DMS 273 (cell line): ENCODE results near the gene PCDHGA8.
"Not testable (repeated sequence)": the region's sequence is repeated elsewhere in the genome, so short reads cannot be mapped to it uniquely, and the experiment has no call there.

Experiments
- DNase-seq: peaks from one replicate; lab custom pipeline; 2025; ENCODE audit not compliant: unreplicated experiment; lab: John Stamatoyannopoulos, UW

Gene PCDHGA8

DNA sequence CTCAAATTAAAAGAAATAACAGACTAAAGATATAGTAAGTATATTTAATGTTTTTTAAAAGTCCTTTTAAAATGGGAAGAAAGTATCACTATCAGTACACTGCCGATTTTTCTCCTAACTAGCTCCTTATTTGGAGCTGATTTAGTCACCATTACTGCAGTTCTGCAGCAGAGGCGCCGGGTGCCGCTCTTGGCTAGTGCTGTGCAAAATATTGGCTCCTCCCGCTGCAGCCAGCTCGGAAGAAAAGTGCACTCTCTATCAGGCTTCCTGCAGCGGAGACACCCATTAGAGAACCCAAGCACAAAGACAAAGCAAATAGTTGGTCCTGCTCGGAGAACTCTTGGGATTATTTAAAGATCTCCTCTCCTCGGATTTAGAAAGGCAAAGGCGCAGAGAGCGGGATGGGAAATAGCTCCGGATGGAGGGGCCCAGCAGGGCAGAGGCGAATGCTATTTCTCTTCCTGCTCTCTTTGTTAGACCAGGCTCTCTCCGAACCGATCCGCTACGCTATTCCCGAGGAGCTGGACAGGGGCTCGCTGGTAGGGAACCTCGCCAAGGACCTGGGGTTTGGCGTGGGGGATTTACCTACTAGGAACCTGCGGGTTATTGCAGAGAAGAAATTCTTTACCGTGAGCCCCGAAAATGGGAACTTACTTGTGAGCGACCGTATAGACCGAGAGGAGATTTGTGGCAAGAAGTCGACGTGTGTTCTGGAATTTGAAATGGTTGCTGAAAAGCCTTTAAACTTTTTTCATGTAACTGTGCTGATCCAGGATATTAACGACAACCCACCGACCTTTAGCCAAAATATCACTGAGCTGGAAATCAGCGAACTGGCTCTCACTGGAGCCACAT is 22.2 kb upstream of the PCDHGA8 start, which contains the start of gene PCDHGB3:
PCDHGB3 (plus strand) TSS at position 249 of the 855 bp plus-strand sequence; CDS start at position 402, 153 bp downstream.
- no peak for DNase-seq

GRCh38 chr5:141371572-141372475 is 20.6 kb upstream of the PCDHGA8 start:
- DNase-seq, result no peak

DNA sequence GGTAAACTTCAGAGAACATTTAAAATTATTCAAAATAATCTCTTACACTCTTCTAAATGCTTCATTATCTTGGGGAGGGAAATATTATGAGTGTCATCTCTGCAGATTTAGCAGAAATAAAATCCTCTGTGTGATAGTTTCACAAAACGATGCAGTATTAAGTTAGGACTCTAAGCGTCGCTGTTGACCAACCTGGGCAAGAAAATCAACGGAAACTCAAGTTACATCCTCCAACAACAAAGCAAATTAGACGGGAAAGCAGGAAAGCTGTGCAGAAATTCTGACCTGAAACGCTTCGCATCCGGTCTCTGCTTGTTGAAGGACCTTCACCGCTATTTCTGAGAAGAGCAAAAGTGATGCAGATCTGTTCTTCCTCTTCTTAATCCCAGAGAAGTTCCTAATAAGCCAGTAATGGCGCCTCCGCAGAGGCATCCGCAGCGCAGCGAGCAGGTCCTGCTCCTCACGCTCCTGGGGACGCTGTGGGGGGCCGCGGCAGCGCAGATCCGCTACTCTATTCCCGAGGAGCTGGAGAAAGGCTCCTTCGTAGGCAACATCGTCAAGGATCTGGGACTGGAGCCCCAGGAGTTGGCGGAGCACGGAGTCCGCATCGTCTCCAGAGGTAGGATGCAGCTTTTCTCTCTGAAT is 18.6 kb upstream of the PCDHGA8 start, which contains the start of gene PCDHGA6:
PCDHGA6 (plus strand) TSS at position 219 of the 645 bp plus-strand sequence; CDS start at position 412, 193 bp downstream.
- DNase-seq, result no peak

DNA sequence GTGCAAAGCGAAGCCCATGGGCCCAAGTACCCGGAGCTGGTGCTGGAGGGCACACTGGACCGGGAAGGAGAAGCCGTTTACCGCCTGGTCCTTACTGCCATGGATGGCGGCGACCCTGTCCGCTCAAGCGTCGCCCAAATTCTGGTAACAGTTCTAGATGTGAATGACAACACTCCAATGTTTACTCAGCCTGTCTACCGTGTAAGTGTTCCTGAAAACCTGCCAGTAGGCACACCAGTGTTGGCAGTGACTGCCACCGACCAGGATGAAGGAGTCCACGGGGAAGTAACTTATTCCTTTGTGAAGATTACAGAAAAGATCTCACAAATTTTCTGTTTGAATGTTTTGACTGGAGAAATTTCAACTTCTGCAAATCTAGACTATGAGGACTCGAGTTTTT is 17.8 kb upstream of the PCDHGA8 start:
- no peak for DNase-seq

- not testable (repeated sequence) for DNase-seq
Measured at GRCh38 chr5:141375444-141376155, 16.8 kb upstream of the PCDHGA8 start.

DNA sequence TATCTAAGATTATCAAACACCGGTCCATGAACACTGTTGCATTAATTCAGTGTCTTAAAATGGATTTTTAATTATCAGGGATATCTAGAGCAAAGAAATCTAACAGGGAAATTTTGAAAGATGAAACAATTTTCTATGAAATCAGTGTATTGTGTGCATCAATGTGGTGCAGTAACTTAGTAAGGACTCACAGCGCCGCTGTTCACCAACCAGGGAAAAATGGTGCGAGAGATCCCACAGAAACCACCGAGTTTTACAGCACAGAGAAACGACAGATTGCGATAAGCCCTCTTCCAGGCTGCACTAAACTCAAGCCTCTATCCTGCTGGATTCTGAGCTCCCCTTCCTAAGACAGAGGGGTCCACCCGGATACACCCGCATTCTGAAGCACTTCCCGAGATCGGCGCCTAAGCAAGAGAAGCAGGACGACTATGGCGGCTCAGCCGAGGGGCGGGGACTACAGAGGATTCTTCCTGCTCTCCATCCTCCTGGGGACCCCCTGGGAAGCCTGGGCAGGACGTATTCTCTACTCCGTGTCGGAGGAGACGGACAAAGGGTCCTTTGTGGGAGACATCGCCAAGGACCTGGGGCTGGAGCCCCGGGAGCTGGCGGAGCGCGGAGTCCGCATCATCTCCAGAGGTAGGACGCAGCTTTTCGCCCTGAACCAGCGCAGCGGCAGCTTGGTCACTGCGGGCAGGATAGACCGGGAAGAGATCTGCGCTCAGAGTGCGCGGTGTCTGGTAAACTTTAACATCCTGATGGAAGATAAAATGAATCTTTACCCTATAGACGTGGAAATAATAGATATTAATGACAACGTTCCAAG is 9.8 kb upstream of the PCDHGA8 start, which contains the start of gene PCDHGA7:
PCDHGA7 (plus strand) TSS at position 274 of the 826 bp plus-strand sequence; CDS start at position 432, 158 bp downstream.
- no peak for DNase-seq

GRCh38 chr5:141383345-141383744 is 9.1 kb upstream of the PCDHGA8 start:
- DNase-seq, result no peak

DNA sequence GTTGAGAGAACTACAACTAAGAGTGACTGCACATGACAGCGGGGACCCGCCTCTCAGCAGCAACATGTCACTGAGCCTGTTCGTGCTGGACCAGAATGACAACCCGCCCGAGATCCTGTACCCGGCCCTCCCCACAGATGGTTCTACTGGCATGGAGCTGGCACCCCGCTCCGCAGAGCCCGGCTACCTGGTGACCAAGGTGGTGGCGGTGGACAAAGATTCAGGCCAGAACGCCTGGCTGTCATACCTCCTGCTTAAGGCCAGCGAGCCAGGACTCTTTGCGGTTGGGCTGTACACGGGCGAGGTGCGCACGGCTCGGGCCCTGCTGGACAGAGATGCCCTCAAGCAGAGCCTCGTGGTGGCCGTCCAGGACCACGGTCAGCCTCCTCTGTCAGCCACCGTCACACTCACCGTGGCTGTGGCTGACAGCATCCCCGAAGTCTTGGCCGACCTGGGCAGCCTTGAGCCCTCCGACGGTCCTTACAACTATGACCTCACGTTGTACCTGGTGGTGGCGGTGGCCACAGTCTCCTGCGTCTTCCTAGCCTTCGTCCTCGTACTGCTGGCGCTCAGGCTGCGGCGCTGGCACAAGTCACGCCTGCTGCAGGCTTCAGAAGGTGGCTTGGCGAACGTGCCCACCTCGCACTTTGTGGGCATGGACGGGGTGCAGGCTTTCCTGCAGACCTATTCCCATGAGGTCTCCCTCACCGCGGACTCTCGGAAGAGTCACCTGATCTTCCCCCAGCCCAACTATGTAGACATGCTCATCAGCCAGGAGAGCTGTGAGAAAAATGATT is 7.8 kb upstream of the PCDHGA8 start:
- no peak for DNase-seq

GRCh38 chr5:141387557-141388311 is 4.7 kb upstream of the PCDHGA8 start, which contains the start of gene PCDHGB4:
PCDHGB4 (plus strand) TSS chr5:141387698; CDS start chr5:141387885, 187 bp downstream.
- DNase-seq, result not testable (repeated sequence)

- no peak for DNase-seq
Measured at GRCh38 chr5:141388661-141389060, 3.8 kb upstream of the PCDHGA8 start.

GRCh38 chr5:141389153-141390042 is 3.0 kb upstream of the PCDHGA8 start:
- no peak for DNase-seq

- DNase-seq, result no peak
Measured at GRCh38 chr5:141393267-141393666, 834 bp downstream of the PCDHGA8 start.

- not testable (repeated sequence) for DNase-seq
Measured at GRCh38 chr5:141394401-141395187, 2.2 kb downstream of the PCDHGA8 start.

DNA sequence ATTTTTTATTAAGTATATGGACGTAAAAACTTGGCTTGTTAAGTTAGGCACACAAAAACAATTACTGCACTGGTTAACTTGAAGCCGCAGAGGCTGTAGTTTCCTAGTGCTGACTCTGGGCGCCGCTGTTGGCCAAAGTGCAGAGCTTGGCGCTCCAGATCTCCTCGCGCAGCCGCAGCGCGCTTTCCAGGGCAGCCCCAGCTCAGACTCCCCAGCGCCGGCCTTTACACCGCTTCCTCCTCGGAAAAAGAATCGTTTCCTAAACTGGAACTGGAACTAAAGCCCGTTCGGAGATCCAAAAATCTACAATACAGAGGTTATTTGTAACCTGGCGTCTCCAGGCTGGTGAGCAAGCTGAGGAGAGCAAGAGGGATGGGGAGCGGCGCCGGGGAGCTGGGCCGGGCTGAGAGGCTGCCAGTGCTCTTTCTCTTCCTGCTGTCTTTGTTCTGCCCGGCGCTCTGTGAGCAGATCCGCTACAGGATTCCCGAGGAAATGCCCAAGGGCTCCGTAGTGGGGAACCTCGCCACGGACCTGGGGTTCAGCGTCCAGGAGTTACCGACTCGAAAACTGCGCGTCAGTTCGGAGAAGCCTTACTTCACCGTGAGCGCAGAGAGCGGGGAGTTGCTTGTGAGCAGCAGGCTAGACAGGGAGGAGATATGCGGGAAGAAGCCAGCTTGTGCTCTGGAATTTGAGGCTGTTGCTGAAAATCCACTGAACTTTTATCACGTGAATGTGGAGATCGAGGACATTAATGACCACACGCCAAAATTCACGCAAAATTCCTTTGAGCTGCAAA is 5.5 kb downstream of the PCDHGA8 start, which contains the start of gene PCDHGB5:
PCDHGB5 (plus strand) TSS at position 192 of the 796 bp plus-strand sequence; CDS start at position 373, 181 bp downstream.
- not testable (repeated sequence) for DNase-seq

- no peak for DNase-seq
Measured at GRCh38 chr5:141398608-141399007, 6.2 kb downstream of the PCDHGA8 start.
